ENCODE data around the gene CD247. TPM values are rescaled to one million over a fixed set of nuclear protein-coding genes. Genes with fewer than 3 reads are reported as not detected.

Gene CD247
- total RNA-seq, 1 donor from 2014 or later = not detected

GRCh38 chr1:167404161-167404888, 114.0 kb downstream of the CD247 start:
- TF ChIP-seq CTCF (IDR thresholded peaks at IDR 0.05) = no peak
- Mint-ChIP-seq H3K9me3 (ENCODE audit: unreplicated experiment) (no peaks in the 10 kb centered on the region), H3K36me3 (ENCODE audit: unreplicated experiment) (peaks cover 18% of the 10 kb centered on the region), H3K4me3 (ENCODE audit: unreplicated experiment) (no peak overlapping the region), H3K27ac (ENCODE audit: unreplicated experiment) (no peak overlapping the region), H3K4me1 (ENCODE audit: unreplicated experiment) (peaks cover 9% of the 10 kb centered on the region), H3K27me3 (ENCODE audit: unreplicated experiment) (no peaks in the 10 kb centered on the region)
- DNase-seq (ENCODE audit: extremely low spot score, unreplicated experiment) = no peak

DNA sequence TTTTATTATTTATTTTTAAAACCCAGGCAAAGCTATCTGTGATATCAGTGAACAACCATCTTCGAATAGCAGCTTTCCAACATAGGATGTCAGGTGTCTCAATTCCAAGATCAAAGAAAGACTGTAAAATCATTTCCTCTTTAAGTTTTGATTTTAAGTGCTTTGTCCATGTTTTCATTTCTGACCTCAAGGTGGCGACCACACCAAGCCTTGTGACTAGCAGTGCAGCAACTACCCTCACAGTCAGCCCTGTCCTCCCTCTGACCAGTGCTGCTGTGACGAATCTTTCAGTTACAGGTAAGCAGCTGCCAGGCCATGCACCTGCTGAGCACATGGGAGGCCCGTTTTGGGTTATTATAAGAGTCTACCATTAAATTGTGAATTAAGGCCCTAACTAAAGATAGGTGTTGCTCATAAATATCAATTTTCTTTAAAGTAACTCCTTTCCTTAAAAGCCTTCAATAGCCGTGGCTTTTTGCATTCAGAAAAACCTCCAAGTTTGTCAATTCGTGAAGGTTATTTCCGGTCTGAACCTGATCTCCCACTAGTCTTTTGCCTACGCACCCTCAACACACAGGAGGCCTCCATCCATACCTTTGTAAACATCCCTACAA, 117.0 kb downstream of the CD247 start:
- no peaks in the 10 kb centered on the region for H3K27me3 Mint-ChIP-seq (ENCODE audit: unreplicated experiment)
- TF ChIP-seq CTCF (IDR thresholded peaks at IDR 0.05) = peak; percentile 68

DNA sequence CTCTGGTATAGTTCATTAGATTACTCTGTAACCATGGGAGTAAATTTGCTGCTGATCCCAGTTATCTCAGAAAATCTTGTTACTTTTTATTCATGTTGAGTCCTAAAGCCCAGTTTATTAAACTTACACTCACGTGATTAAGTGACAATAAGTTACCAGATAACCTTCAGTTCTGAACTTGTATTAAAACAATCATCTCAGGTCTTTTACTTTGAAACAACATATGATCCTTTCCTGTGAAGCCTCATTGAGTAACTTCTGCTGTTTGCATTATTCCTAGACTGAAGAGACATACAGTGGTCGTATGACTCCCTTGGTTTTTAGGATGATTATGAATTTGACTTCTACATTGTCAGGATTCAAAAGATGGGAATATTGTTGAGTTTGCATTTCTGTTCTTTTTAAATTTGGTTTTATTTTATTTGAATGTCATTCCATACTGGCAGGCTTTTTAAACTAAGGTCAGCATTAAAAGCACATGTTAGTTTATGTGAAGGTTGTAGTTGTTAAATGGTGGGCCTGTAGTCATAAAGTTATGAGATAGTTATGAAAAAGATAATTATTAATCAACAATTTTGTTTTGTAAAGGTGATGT, 117.9 kb downstream of the CD247 start:
- no peak for TF ChIP-seq CTCF (IDR thresholded peaks at IDR 0.05)
- peaks cover 28% of the 10 kb centered on the region for H3K36me3 Mint-ChIP-seq (ENCODE audit: unreplicated experiment)
- H3K4me1 Mint-ChIP-seq (ENCODE audit: unreplicated experiment) = peaks cover 9% of the 10 kb centered on the region
- no peak overlapping the region for H3K4me3 Mint-ChIP-seq (ENCODE audit: unreplicated experiment)
- no peaks in the 10 kb centered on the region for H3K27me3 Mint-ChIP-seq (ENCODE audit: unreplicated experiment)
- no peaks in the 10 kb centered on the region for H3K9me3 Mint-ChIP-seq (ENCODE audit: unreplicated experiment)
- DNase-seq (ENCODE audit: extremely low spot score, unreplicated experiment) = no peak
- H3K27ac Mint-ChIP-seq (ENCODE audit: unreplicated experiment) = no peak overlapping the region

More for the DNA sequence above, 117.0 kb downstream of the CD247 start:
- Mint-ChIP-seq H3K27ac (ENCODE audit: unreplicated experiment) (no peak overlapping the region), H3K36me3 (ENCODE audit: unreplicated experiment) (peaks cover 30% of the 10 kb centered on the region), H3K4me1 (ENCODE audit: unreplicated experiment) (peaks cover 9% of the 10 kb centered on the region), H3K4me3 (ENCODE audit: unreplicated experiment) (no peak overlapping the region), H3K9me3 (ENCODE audit: unreplicated experiment) (no peaks in the 10 kb centered on the region)
- no peak for DNase-seq (ENCODE audit: extremely low spot score, unreplicated experiment)

- TF ChIP-seq CTCF (IDR thresholded peaks at IDR 0.05) = no peak
- H3K9me3 Mint-ChIP-seq (ENCODE audit: unreplicated experiment) = no peaks in the 10 kb centered on the region
- peaks cover 21% of the 10 kb centered on the region for H3K36me3 Mint-ChIP-seq (ENCODE audit: unreplicated experiment)
- no peaks in the 10 kb centered on the region for H3K4me1 Mint-ChIP-seq (ENCODE audit: unreplicated experiment)
- no peak overlapping the region for H3K4me3 Mint-ChIP-seq (ENCODE audit: unreplicated experiment)
- no peaks in the 10 kb centered on the region for H3K27me3 Mint-ChIP-seq (ENCODE audit: unreplicated experiment)
- H3K27ac Mint-ChIP-seq (ENCODE audit: unreplicated experiment) = no peak overlapping the region
- DNase-seq (ENCODE audit: extremely low spot score, unreplicated experiment) = no peak
Observed at GRCh38 chr1:167392200-167392696, 126.1 kb downstream of the CD247 start.

DNA sequence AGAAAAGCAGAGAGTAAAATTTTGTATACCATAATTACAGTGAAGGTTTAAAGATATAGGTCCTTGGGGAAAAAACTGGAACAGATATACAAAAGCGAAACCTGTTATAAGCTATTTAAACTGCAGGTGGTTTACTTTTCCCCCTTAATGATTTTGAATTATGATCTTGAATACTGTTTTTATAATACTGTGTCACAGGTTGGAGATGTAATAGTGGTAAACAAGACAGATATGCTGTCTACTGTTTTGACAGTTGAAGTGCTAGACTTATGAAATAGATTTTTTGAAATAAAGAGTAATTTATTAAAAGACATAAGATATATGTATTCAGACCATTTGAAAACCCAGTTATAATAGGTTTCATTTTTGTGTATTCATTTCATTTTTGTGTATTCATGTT, 129.4 kb downstream of the CD247 start:
- Mint-ChIP-seq H3K4me3 (ENCODE audit: unreplicated experiment) (no peak overlapping the region), H3K27me3 (ENCODE audit: unreplicated experiment) (no peaks in the 10 kb centered on the region), H3K36me3 (ENCODE audit: unreplicated experiment) (peaks cover 27% of the 10 kb centered on the region), H3K27ac (ENCODE audit: unreplicated experiment) (no peak overlapping the region), H3K4me1 (ENCODE audit: unreplicated experiment) (no peaks in the 10 kb centered on the region), H3K9me3 (ENCODE audit: unreplicated experiment) (no peaks in the 10 kb centered on the region)
- TF ChIP-seq CTCF (IDR thresholded peaks at IDR 0.05) = no peak
- no peak for DNase-seq (ENCODE audit: extremely low spot score, unreplicated experiment)

Data from osteocyte (in vitro differentiated cells).